PFSK-1 (cell line): ENCODE data around the gene SH2B3.

ENCODE experiments used
- POLR2AphosphoS5 ChIP-seq: IDR thresholded peaks from 2 replicates; pipeline ENCODE4 v1.6.1; 2012; ENCODE audit warnings: low read depth, mild to moderate bottlenecking, control low read depth, low read length, moderate library complexity
- SIN3A ChIP-seq: IDR thresholded peaks from 2 replicates; pipeline ENCODE4 v1.6.1; 2012; ENCODE audit warnings: mild to moderate bottlenecking, low read length, moderate library complexity, borderline replicate concordance; ENCODE audit not compliant: insufficient read depth
- TAF1 ChIP-seq: IDR thresholded peaks from 2 replicates; pipeline ENCODE4 v1.6.1; 2012; ENCODE audit warnings: low read length, control low read depth, borderline replicate concordance; ENCODE audit not compliant: insufficient read depth

DNA sequence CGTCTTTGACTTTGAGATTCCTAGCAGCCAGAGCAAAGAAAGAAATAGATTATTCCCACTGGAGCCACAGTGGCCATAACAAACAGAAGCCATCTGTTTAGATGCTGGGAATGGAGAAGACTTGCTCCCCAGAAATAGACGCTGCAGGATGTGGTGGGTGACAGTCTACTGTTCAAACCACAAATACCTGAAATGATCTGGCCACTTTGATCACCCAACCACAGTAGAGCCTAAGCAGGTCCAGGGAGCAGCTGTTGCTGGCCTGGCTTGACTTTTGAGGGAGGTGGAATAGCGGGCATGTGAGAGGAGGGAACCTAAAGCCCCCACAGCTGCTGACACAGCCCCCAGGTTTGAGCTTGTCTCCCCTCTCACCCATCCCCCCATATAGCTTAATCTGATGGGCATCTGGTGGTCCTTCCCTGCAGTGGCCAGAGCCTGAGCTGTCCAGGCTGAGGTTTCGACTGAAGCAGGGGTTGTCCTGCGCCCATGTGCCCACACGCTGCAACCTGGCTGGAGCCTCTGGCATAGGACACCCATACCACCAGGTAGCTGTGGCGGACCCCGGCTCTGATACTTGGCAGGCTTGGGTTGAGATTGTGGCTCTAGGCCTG, 38.7 kb downstream of the SH2B3 start:
- TF ChIP-seq POLR2AphosphoS5 (no peak), SIN3A (no peak), TAF1 (no peak)
